Middle frontal gyrus (tissue), 1 donor: ENCODE measurements around the gene ULBP3.

ENCODE experiments used
- DNase-seq: peaks from one replicate; pipeline ENCODE4 v3.0.0-alpha.2; 2015; ENCODE audit warnings: low spot score; ENCODE audit errors: extremely low spot score

Gene ULBP3

DNA sequence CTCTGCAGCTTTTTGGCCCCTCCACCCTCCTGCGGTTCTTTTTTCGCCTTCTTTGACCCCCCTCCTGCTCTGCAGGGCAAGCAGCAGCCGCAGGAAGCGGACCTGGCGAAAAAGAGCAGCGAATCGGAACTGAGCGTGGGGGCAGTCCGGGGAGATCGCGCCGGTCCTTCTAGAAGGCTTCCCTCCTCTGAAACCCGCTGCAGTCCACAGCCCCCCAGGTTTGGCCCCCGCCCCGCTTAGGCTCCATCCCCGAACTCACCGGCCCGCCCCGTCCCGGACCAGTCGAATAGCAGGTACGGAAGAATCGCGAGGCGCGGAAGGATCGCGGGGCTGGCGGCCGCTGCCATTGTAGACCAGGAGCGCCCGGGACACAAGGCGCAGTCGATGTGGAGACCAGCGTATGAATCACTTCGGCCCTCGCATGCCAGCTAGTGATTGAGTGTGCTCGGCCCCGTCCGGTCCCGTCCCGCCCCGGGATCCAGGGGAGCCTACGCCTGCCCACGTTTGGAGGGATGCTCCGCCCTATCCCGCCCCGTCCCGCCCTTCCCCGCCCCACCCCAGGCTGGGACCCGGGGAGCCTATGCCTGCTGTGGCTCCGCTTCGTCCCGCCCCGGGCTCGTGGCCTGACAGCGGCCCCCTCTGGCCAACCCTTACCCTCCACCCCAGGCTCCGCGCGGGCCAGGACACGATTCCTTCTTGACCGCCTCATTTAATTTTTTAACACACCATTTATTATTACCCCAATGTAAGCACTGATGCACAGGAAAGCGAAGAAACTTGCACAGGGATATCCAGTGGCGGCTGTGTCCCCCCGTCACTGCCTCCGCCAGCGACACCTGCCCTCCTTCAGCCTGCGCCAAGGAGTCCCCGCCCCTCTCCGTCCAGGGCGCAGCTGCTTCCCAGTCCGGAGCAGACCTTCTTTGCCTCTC, at the start of gene ULBP3:
Gene ULBP3, minus strand, starts transcription at position 402 of the 929 bp plus-strand sequence. Its CDS starts 55 bp downstream, at position 347.
- DNase-seq, result no peak

- no peak for DNase-seq
Observed at GRCh38 chr6:150118627-150119026, 49.7 kb upstream of the ULBP3 start.

DNA sequence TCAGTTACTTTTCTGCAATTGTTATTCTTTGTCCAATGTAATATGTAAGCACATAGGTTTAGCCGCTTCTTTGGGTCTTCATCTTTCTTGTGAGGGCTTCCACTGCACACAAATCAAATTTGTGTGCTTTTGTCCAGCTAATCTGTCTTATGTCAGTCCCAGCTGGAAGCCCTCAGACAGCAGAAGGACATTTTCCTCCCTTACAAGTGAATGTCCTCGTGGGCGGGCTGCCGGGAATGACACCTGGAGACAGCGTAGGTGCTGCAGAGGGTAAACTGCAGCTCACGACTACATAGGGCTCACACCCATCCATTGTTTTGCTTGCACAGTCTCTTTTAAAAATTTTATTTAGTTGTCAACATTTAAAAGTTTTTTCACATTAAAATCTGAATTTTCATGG, 49.3 kb upstream of the ULBP3 start:
- no peak for DNase-seq

GRCh38 chr6:150116200-150116800, 47.4 kb upstream of the ULBP3 start:
- DNase-seq, result no peak

DNA sequence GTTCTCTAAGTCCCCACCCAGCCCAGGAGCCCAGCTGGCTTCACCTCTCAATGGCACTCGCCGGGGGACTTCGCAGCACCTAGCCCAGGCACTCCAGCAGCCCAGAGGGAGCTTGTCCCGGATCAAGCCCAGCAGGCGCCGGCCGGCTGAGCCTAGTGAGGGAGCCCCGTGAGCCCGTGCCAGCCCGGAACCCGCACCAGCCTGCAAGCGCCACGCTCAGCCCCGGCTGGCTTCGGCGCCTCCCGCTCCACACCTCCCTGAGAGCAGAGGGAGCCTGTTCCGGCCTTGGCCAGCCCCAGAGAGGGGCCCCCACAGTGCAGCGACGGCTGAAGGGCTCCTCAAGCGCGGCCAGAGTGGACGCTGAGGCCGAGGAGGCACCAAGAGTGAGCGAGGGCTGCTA, 46.8 kb upstream of the ULBP3 start:
- no peak for DNase-seq

DNA sequence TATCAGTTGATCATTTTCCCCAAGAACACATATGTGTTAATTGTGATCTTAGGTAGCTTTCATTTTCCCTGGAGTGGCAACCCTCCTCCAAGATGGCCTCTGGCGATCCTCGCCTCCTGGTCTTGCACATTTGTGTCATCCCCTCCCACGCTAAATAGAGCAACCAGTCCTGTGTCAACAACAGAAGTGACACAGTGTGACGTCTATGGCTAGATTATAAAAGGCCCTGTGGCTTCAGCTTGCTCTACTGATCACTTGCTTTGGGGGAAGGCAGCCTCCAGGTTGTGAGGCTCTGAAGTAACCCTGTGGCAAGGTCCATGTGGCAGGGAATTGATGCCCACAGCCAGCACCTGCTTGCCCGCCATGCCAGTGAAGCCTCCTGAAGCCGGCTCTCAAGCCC, 43.3 kb upstream of the ULBP3 start:
- DNase-seq, result no peak

DNA sequence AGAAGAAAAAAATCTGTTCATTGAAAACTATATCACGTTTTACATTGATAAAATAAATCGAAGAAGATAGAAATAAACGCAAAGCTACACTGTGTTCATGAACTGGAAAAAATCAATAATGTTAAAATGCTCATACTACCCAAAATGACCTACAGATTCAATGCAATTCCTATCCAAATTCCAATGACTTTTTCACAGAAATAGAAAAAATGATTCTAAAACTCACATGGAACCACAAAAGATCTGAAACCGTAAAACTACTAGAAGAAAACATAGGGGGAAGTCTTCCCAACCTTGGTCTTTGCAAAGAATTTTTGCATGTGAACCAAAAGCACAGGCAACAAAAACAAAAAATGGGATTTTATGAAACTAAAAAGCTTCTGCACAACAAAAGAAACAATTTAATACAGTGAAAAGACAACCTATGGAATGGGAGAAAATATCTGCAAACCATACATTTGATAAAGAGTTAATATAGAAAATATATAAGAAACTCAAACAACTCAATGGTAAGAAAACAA, 33.9 kb upstream of the ULBP3 start:
- no peak for DNase-seq

DNA sequence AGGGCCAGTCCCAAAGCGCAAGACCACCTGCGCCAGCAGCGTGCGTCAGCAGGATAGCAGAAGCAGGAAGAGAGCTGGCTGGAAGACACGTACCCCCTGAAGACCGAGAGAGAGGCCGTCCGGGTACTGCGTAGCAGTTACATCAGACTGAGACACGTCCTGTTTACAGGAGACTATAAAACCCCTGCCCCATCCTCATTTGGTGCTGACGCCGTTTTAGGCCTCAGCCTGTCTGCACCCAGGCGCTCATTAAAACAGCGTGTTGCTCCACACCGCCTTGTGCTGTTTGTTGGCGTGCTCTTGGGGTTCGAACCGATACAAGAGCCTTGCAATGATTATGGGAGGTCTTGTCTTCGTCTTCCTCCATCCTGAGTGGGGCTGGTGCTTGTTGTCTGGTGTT, 31.8 kb upstream of the ULBP3 start:
- DNase-seq, result no peak

GRCh38 chr6:150099953-150100352, 31.0 kb upstream of the ULBP3 start:
- no peak for DNase-seq

DNA sequence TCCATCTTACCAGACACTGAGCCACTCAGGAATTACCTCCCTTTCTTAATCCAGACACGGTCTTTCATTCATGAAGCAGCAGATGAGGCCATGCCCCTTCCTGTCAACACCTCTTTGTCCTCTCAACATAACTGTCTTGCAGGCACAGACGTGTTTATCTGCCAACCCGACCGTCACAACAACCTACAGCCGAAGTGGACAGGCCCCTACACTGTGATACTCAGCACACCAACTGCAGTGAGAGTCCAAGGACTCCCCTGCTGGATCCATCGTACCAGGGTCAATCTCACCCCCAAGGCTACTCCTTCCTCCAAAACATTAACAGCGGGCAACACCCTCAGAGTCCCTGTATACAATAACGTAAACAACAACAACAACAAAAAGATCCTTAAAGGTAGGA, 30.6 kb upstream of the ULBP3 start:
- DNase-seq, result no peak

- no peak for DNase-seq
Observed at GRCh38 chr6:150098155-150098554, 29.2 kb upstream of the ULBP3 start.

DNA sequence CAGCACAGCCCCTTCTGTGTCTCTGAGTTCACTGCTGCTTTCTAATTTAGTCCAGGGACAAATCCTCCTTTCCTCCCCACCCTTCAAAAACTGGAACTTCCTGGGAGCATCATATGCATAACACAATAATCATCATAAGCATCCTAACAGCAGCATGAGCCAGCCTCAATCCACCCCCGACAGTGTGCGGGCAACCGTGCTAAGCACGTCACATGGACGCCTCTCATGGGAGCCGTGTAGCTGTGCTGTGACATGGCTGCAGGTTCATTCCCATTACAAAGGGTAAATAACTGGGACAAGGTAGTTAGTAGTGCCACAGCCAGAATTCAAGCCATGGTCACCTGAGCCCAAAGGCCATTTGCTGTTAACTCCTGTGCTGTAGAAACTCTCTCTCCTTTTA, 24.5 kb upstream of the ULBP3 start:
- no peak for DNase-seq

DNA sequence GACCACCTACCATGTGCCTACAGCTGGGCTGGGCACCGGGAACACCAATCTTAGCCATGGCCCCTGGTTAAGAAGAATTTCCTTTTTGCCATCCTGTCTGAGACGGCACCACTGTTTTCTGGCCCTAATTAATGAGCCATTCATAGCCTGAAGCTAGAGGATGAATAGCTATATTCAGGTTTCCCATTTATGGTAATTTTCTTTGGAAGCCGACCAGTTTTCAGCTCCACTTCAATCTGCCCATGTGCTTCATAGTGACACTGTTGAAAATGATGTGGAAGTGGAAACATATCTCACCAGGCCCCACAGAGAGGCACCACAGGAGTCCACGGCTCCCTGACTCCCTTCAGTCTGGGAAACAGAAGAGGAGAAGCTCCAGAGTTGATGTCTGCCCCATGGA, 22.6 kb upstream of the ULBP3 start:
- no peak for DNase-seq

DNA sequence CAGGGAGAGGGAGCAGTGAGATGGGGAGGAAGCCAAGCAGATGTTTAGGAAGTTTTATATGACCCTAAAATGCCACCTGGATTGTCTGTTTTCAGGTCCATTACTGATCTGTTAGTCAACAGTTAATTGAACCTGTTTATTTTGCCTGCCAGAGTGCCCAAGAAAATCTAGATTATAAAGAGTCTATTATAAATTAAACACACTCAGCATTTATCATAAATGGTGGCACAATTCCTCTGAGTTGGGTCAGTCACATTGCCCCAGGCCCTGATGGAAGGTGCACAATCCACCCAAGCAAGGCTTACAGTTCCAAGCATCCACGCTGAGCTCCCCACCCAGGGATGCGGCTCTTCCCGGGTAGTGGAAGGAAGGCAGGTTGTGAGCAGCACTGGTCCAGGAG, 21.4 kb upstream of the ULBP3 start:
- no peak for DNase-seq

- no peak for DNase-seq
Observed at GRCh38 chr6:150088481-150089154, 19.7 kb upstream of the ULBP3 start.

- no peak for DNase-seq
Observed at GRCh38 chr6:150087336-150087735, 18.4 kb upstream of the ULBP3 start.

GRCh38 chr6:150086026-150086425, 17.1 kb upstream of the ULBP3 start:
- DNase-seq, result no peak

- no peak for DNase-seq
Observed at GRCh38 chr6:150084426-150084825, 15.5 kb upstream of the ULBP3 start.

GRCh38 chr6:150083839-150084238, 14.9 kb upstream of the ULBP3 start:
- no peak for DNase-seq

- no peak for DNase-seq
Observed at GRCh38 chr6:150081702-150082101, 12.8 kb upstream of the ULBP3 start.

- no peak for DNase-seq
Observed at GRCh38 chr6:150079604-150080003, 10.7 kb upstream of the ULBP3 start.

DNA sequence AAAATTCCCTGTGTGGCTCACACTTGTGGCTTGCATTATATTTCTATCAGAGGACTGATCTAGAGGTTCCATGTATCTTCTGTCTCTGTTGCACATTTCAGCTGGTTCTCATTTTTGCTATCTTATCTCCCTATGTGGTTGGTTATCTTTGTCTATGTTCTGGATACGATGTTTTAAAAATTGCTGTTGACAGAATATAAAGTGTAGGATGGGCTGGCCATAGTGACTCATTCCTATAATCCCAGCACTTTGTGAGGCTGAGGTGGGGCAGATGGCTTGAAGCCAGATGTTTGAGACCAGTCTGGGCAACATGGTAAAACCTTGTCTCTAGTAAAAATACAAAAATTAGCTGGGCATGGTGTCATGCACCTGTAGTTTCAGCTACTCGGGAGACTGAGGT, 9.9 kb upstream of the ULBP3 start:
- no peak for DNase-seq
